ENCODE measurements around the gene ADCY1.

DNA sequence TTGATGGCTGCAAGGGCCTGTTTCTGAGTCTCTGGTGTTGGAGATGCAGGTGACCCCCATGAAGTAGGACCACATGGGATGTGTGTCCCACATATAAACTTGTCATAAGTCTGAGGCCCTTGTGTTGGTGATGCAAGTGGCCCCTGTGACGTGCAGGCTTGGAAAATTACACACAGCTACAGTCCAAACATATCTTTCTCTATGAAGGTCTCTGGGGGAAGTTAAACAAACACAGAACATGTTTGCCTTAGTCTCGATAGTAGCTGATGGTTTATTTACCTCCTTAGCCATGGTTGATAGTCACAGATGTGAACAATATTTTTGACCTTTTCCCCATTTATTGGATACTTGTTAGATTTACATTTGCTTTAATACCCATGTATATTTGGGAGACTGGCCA, 64.7 kb downstream of the ADCY1 start:
- no peak for TF ChIP-seq EZH2 (IDR thresholded peaks at IDR 0.05; ENCODE audit: borderline replicate concordance, low read length)
- TF ChIP-seq, protein P1, sequence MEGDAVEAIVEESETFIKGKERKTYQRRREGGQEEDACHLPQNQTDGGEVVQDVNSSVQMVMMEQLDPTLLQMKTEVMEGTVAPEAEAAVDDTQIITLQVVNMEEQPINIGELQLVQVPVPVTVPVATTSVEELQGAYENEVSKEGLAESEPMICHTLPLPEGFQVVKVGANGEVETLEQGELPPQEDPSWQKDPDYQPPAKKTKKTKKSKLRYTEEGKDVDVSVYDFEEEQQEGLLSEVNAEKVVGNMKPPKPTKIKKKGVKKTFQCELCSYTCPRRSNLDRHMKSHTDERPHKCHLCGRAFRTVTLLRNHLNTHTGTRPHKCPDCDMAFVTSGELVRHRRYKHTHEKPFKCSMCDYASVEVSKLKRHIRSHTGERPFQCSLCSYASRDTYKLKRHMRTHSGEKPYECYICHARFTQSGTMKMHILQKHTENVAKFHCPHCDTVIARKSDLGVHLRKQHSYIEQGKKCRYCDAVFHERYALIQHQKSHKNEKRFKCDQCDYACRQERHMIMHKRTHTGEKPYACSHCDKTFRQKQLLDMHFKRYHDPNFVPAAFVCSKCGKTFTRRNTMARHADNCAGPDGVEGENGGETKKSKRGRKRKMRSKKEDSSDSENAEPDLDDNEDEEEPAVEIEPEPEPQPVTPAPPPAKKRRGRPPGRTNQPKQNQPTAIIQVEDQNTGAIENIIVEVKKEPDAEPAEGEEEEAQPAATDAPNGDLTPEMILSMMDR (conservative IDR thresholded peaks at IDR 0.05 in 1 of 2, IDR thresholded peaks at IDR 0.05 in 1 of 2; ENCODE audit: extremely low read depth in 1 of 2, insufficient read depth in 1 of 2, low read depth in 1 of 2, low read length in 2 of 2) = no peak
